ENCODE measurements around the gene MYO1E.
"Not testable (repeated sequence)": the region's sequence is repeated elsewhere in the genome, so short reads cannot be mapped to it uniquely, and the experiment has no call there.

Gene MYO1E

DNA sequence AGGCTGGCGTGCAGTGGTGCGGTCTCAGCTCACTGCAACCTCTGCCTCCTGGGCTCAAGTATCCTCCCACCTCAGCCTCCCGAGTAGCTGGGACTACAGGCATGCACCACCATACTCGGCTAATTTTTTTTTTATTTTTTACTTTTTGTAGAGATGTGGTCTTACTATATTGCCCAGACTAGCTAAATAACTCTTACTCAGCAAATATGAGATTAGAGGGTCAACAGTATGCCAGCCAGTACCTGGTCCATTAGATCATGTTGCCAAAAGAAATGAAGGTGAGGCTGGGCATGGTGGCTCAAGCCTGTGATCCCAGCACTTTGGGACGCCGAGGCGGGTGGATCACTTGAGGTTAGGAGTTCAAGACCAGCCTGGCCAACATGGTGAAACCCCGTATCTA, 210.6 kb downstream of the MYO1E start:
- DNase-seq (ENCODE audit: low spot score), result not testable (repeated sequence)

- DNase-seq (ENCODE audit: low spot score), result no peak
These were observed 211.6 kb downstream of the MYO1E start for GRCh38 chr15:59160880-59161593.

DNA sequence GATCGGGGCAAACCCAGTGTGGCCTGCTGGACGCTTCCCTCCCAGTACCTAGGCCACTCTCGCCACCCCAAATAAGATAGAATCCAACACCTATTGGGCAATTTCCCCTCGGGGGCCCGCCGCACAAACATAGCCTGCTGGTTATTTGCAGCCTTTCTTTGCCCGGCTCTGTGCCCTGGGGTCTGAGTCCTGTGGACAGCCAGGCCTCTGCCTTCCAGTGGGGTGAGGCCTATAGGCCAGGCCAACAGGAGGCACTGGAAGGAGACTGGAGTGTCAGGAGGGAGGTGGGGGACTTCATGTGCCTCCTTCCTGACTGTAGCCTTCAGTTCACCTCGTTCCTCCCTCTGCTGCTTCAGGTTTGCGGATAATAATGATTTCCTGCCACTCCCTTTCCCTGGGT, 213.5 kb downstream of the MYO1E start:
- DNase-seq (ENCODE audit: low spot score), result no peak

GRCh38 chr15:59158701-59159034, 214.0 kb downstream of the MYO1E start:
- DNase-seq (ENCODE audit: low spot score), result no peak

GRCh38 chr15:59157840-59158700, 214.6 kb downstream of the MYO1E start:
- DNase-seq (ENCODE audit: low spot score), result no peak

GRCh38 chr15:59157396-59157795, 215.3 kb downstream of the MYO1E start:
- no peak for DNase-seq (ENCODE audit: low spot score)

- DNase-seq (ENCODE audit: low spot score), result no peak
These were observed 217.2 kb downstream of the MYO1E start for GRCh38 chr15:59155431-59155830.

DNA sequence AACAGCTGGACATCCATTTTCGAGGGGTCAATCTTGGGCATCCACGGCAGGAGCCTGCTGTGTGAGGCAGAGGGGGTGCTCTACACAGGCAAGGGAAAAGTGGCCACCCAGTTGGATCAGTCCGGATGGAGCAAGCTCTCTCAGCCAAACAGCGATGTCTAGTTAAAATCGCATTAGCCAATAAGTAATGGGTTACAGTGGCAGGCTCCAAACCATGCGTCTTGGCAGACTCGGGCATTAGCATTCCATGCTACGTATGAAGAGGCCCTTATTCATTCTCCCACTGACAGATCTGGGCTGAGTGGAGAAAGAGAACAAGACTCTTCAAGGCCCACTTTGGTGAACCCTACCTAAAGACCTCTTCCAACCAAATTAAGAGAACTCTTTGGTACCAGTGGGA, 218.4 kb downstream of the MYO1E start:
- no peak for DNase-seq (ENCODE audit: low spot score)

- no peak for DNase-seq (ENCODE audit: low spot score)
These were observed 219.2 kb downstream of the MYO1E start for GRCh38 chr15:59153466-59153865.

- no peak for DNase-seq (ENCODE audit: low spot score)
These were observed 219.8 kb downstream of the MYO1E start for GRCh38 chr15:59152694-59153450.

DNA sequence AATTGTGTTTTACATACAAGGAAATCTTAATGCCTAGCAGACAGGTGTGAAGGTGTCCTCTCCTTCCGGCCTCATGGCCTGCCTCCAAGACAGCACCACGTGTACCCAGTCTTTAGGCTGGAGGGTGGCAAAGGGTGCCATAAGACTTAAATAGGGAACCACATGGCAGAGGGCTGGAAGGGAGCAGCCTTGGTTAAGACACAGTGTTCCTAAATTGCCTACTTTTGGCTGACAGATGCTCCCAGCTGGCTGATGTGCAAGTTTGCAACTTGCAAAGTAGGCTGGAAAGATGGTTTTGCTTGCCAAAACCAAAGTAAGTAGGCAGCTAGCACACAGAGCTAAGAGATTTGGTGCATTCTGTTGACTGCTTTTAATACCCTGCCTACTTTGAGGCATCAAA, 222.5 kb downstream of the MYO1E start:
- DNase-seq (ENCODE audit: low spot score), result no peak

GRCh38 chr15:59148153-59148833, 224.4 kb downstream of the MYO1E start:
- no peak for DNase-seq (ENCODE audit: low spot score)

GRCh38 chr15:59147666-59148065, 225.0 kb downstream of the MYO1E start:
- no peak for DNase-seq (ENCODE audit: low spot score)

- DNase-seq (ENCODE audit: low spot score), result not testable (repeated sequence)
These were observed 228.1 kb downstream of the MYO1E start for GRCh38 chr15:59144594-59144993.

GRCh38 chr15:59143281-59143680, 229.4 kb downstream of the MYO1E start:
- DNase-seq (ENCODE audit: low spot score), result no peak

- no peak for DNase-seq (ENCODE audit: low spot score)
These were observed 232.0 kb downstream of the MYO1E start for GRCh38 chr15:59140422-59141226.

- peak; percentile 50 for DNase-seq (ENCODE audit: low spot score)
These were observed 234.4 kb downstream of the MYO1E start for GRCh38 chr15:59138243-59138642.

DNA sequence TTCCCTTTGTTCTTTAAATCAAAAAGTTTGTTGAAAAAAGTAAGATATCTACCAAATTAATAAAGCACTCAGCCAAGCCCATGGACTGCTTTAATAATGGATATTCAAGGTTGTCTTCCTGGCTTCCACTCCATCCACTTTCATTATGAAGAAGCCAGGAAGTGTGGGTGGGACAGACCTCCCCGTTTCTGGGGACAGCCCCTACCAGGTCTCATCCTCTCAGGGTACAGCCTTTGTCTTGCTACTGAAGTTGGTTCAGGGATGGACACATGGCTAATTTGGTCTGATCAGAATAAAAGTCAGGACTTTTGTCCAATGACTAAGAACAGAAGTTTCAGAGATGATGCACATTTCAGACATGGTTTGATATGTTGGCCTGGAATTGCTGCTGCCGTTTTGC, 235.1 kb downstream of the MYO1E start:
- DNase-seq (ENCODE audit: low spot score), result no peak

GRCh38 chr15:59133929-59134427, 238.7 kb downstream of the MYO1E start:
- no peak for DNase-seq (ENCODE audit: low spot score)

DNA sequence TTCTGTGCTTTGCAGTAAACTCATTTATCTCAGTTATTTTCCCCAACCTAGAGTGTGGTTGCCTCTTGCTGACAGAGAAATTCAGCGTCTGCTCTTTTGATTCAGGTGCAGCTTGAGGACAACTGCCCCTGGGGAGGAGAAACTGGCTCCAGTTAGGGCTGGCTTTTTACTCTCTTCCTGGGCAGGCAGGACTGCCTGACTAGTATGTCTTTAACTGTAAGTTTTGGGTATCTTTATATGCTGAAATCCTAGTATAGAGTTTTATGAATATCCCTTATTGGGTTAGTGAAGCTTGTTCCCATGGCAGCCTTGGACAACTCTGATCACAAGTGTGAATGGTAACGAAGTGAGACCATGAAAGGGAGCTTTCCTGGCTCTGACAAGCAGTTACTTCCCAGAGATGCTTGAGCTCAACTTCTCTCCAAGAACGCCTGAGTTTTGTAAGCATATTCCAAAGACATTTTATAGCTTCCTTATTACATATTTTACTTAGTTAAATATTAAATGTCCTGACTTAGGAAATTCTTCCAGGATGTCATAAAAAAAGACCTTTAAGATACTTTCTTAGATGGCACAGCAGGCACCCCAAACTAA, 240.6 kb downstream of the MYO1E start:
- no peak for DNase-seq (ENCODE audit: low spot score)

DNA sequence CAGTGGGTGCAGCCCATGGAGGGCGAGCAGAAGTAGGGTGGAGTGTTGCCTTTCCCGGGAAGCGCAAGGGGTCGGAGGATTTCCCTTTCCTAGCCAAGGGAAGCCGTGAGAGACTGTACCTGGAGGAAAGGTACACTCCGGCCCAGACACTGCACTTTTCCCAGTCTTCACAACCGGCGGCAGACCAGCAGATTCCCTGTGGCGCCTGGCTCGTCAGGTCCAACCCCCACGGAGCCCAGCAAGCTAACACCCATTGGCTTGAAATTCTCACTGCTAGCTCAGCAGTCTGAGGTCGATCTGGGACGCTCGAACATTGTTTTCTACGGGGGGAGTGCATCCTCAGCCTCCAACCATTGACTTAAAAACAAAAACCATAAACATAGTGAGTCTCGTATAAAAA, 241.2 kb downstream of the MYO1E start:
- DNase-seq (ENCODE audit: low spot score), result no peak

All from kidney capillary endothelial cell (primary cell).